HG03571 (cell line): ENCODE results near the gene ZNF771.
"Not testable (repeated sequence)": the region's sequence is repeated elsewhere in the genome, so short reads cannot be mapped to it uniquely, and the experiment has no call there.

Experiments used
- ATAC-seq: cut with Tn5 transposase; IDR thresholded peaks from one replicate; pipeline ENCODE4 v1.9.1; 2021; ENCODE audit not compliant: unreplicated experiment

Gene ZNF771

DNA sequence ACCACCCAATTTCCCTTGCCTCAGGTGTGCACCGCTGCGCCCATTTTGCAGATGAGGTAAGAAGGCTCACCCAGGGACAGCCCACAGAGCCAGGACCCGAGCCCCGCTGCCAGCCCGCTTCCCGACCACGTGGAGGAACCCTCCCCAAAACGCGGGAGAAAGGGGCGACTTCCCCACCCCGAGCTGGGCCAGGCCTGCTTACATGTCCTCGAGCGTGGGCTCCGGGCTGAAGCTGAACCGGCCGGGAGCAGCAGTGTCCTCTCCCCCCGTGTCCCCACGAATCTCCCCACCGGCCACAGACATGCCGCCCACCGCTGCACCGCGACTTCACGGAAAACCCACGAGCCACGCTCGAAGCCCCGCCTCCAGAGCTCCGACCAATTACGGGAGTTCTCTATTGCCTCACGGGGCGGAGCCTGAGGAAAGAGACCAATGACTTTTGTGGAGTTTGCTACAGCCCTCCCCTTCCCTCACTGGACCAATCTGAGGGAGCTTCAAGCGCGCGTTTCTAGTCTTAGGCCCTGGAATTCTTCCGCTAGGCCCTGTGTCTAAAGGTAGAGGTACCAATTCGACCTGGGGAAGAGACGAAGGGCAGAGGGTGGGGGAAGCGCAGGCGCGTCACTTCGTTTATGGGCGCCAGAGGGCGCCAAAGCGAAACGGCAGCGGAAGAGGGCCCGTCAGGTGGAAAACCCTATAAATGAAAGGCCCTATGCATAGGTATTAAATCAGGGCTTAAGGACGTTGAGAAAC, 22.4 kb downstream of the ZNF771 start, which contains the start of gene DCTPP1:
TSS of gene DCTPP1 (minus strand) at position 353 of the 750 bp plus-strand sequence. CDS start at position 303, 50 bp downstream.
- peak; percentile 94 for ATAC-seq

DNA sequence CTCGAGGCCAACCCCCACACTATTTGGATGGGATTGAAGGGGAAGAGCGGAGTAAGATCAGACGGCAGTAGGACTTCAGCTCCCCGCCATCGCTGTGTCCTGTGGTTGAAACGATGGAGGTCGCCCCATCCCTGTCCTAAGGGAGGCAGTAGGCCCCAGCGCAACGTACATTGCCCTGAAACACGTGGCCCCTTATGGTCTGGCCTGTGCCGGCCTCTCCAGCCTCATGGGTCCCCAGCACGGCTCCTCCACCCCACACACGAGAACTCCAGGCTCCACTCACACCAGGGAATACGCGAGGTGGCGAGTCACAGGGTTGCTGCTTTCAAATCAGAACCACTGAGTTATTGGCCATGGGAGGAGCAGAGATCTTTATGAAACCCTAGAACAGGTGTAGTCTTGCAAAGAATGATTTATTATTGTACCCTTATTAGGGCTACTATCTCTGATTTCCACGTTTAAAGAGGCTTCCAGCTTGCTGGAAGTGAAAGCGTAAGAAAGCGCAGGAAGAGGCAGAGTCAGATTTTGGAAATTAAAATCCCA, 23.1 kb downstream of the ZNF771 start:
- ATAC-seq: peak; percentile 4

DNA sequence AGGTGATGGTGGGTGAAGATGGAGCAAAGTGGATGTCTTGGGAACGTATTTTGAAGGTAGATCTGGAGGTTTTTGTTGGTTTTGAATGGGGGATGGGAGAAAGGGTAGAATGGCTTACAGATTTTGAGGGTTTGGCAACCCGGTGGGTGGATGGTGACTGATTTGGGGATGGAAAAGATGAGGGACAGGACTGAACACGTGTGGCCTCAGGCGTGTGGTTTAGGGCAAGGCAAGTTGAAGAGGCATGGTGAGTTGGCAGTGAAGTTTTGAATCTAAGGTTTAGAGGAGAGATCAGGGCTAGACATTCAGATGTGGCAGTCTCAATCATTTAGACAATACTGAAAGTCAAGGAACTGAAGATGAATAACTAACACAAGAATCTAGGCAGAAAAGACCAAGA, 27.4 kb downstream of the ZNF771 start:
- ATAC-seq: no peak

DNA sequence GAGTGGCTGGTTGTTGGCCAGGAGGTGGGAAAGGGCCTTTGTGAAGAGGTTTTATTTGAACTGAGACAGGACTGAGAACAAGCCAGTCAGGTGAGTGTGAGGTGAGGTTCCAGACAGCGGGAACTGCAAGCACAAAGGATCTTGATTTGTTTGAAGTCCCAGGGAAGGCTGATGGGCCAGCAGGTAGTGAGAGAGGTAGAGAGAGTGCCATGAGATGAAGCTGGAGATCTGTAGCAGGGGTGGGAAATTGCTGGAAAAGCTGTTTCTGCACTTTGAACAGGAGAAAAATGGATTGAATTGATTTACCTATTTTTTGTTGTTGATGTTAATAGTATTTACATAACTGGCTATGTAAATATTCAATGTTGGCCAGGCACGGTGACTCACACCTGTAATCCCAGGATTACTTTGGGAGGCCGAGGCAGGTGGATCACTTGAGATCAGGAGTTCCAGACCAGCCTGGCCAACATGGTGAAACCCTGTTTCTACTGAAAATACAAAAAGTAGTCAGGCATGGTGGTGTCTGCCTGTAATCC, 30.2 kb downstream of the ZNF771 start:
- no peak for ATAC-seq

DNA sequence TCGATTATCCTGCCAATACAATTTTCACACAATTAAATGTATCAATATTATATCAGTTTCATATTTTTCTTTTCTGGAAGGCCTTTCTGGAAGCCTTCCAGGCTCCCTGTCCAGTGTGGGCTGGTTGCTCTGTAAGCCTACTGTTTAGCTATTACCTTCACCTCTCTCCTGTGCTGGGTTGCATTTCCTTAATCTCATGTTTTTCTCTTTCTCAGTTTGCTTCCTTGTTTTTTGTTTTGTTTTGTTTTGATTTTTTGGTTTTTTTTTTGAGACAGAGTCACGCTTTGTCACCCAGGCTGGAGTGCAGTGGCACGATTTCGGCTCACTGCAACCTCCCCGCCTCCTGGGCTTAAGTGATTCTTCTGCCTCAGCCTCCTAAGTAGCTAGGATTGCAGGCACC, 31.4 kb downstream of the ZNF771 start:
- ATAC-seq: no peak

DNA sequence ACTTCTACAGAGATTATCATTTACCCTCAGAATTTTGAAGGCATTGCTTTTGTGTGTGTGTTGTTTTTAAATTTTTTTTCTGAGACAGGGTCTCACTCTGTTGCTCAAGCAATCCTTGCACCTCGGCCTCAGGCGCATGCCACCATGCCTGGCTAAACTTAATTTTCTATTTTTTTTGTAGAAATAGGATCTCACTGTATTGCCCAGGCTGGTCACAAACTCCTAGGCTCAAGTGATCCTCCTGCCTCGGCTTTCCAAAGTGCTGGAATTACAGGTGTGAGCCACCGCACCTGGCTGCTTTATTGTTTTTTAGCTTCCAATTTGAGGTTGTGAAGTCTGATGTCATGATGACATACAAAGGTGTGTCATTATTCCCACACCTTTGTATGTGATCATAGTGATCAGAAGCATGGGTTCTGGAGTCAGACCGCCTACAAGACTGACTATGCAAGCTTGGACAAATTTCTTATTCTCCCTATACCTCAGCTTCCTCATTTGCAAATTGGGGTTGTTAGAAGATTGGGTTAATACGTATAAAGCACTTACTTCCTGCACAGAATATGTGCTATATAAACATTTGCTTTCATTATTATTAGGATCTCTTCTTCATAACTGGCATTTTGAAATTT, 32.4 kb downstream of the ZNF771 start:
- ATAC-seq: no peak

DNA sequence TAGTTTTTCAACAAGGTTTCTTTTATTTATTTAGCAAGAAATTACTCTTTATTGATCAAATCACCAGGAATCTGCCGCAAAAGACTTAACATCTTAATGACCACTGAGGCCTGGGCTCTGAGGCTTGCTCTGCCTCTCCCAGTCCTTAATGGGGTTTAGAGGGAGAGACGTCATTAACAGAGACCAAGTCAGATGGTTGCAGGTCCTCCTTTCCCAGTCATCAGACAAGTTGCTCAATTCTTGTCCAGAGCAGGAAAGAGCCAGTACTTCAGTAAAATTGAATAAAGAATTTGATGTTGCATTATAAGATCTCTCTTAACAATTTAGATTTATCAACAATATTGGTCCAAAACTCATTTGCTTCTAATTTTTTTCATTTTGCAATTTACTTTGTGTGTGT, 36.2 kb downstream of the ZNF771 start:
- no peak for ATAC-seq

DNA sequence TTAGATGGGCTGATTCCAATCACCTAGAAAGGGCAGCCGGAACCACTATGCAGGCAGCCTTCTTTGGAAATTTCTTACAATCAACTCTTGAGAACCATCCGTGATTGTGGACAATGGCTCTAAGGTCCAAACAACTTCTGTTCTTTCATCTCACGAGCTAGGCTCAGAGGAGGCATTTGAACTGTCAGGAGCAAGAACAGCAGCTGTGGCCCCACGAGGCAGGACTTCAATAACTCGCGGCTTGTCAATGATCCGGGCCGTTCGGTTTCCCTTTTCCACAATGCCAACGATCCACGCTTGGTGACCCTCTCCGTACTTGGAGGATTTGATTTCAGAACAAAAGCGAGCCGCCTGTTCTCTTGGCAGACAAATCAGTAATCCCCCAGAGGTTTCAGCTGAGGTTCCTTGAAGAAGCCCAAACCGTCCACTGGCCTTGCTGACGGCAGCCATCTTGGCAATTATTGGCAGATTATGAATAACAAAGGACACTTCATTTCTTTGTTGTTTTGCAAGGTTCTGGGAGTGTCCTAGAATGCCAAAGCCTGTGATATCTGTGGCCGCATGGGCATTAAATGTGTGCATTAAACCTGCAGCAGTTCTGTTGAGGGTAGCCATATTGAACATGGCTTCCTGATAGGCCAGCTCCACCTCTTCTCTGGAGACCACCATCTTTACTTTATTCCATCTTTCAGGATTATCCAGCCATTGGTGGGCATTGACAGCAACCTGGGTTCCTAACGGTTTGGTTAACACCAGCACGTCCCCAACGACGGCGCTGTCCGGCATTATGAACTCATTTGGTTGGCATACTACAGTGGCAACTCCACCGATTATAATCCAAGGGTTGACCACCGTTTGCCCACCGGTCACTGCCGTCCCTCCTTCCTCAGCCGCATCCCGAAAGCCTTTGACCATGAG, 37.1 kb downstream of the ZNF771 start:
- no peak for ATAC-seq

DNA sequence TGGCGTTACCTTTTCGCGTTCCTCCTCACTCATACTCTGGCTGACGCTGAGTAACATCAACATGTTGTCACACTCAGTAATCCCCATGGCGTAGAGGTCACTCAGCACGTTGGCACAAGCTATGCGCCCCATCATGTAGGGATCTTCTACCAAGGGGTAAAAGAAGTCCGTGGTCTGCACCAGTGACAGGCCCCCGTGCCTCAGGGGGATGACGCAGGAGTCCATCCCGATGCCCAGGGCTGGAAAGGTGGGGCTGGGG, 37.7 kb downstream of the ZNF771 start:
- ATAC-seq: no peak

DNA sequence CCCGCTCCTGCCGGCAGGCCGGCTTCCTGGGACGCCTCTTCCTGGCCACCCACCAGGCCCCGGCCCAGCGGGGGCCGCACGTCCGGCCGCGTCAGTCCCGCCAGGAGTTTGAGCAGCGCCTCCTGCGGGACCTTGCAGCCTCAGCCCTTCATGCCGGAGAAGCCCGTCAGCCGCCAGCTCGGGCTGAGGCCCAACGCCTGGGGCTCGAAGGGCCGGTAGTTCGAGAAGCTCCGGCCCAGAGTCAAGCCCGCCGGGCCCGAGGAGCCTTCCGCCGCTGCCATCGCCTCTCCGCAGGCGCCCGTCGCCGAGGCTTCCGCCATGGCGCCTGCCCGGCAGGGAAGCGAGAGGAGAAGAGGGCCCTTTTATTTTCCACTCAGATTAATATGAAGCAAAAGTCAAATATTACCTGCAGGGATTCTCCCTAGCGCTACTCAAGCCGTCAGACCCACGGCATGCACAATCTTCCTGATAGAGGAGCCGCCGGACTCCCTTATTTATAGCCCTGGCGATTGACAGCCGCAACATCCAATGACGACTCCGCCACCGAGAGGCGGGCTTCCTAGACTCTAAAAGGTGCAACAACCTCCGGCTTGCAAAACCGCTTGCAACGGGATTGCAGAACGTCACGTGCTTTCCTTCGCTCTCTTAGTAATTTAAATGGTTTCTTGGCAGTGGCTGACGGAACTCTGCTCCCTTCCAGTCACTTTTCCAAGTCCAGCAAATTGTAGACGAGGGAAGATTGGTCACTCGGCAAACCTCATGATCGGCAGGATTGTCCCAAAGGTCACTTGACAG, 38.2 kb downstream of the ZNF771 start, which contains the start of gene SEPHS2:
TSS of gene SEPHS2 (minus strand) at position 467 of the 795 bp plus-strand sequence. CDS start at position 320, 147 bp downstream.
- no peak for ATAC-seq

DNA sequence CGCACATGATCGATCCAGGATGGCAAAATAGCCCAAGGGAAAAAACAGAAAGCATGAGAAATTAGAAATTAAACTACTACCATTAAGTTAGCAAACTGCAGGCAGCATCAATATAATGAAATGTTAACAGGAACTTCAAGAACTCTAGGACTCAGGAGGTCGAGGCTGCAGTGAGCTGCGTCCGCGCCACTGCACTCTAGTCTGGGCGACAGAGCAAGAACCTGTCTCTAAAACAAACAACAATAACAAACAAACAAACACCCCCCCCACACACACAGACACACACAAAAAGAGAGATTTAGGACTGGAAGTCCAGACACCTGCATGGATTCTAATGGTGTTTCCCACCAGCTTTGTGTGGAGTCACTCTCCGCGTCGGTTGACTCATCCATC, 38.8 kb downstream of the ZNF771 start:
- no peak for ATAC-seq

DNA sequence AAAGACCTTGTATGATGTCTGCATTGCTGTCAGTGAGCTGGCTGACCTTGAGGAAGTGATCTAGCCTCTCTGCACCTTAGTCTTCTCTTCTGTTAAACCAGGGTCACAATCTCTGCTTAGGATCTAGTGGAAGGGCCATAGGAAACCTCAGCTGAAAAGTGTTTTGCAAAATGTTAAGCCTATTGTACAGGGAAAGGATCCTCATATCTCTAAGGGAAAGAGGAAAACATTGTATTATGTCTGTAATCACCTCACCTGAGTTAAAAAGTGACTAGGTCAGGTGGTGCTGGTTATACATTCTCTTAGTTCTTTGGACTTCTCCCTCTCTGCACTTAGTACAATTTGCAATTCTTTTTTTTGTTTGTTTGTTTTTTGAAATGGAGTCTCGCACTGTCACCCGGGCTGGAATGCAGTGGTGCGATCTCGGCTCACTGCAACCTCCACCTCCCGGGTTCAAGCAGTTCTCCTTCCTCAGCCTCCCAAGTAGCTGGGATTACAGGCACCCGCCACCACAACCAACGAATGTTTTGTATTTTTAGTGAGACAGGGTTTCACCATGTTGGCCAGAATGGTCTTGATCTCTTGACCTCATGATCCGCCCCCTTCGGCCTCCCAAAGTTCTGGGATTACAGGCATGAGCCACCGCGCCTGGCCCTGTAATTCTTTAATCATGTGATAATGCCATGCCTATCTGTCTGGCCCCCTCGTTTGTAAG, 40.3 kb downstream of the ZNF771 start:
- no peak for ATAC-seq

DNA sequence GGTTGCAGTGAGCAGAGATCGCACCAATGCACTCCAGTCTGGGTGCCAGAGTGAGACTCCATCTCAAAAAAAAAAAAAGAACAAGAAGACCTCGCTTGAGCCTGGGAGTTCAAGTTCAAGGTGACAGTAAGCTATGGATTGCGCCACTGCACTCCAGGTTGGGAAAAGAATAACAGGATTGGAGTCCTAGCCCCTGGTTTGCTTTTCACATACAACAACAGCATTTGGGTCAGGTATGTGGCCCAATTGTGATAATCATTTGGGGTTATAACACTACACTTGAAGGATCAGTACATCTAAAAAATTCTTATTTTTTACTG, 41.7 kb downstream of the ZNF771 start:
- no peak for ATAC-seq

DNA sequence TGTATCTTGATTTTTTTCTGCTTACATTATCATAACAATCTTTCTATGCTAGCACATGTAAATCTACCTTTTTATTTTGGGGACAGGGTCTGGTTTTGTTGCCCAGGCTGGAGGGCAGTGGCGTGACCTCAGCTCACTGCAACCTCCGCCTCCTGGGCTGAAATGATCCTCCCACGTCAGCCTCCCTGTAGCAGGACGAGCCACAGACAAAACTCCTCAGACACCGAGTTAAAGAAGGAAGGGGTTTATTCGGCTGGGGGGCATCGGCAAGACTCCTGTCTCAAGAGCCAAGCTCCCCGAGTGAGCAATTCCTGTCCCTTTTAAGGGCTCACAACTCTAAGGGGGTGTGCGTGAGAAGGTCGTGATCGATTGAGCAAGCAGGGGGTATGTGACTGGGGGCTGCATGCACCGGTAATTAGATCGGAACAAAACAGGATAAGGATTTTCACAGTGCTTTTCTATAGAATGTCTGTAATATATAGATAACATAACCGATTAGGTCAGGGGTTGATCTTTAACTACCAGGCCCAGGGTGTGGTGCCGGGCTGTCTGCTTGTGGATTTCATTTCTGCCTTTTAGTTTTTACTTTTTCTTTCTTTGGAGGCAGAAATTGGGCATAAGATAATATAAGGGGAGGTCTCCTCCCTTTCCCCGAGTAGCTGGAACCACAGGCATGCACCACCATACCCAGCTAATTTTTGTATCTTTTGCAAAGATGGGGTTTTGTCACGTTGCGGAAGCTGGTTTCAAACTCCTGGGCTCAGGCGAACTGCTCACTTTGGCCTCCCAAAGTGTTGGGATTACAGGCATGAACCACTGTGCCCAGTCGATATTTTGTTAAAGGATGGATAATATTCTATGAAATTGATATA, 45.5 kb downstream of the ZNF771 start:
- not testable (repeated sequence) for ATAC-seq

DNA sequence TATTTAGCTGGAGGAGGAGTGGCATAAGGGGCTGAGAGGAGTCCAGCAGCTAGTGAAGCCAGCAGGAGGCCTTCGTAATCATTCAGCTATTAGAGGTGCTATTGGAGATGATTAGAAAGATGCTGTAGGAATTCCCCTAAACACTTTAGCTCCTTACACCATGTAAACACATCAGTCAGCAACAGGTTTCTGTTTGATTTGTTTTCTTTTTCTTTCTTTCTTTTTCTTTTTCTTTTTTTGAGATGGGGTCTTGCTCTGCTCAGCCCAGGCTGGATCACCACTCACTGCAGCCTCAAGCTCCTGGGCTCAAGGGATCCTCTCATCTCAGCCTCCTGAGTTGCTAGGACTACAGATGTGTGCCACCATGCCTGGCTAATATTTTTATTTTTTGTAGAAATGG, 48.9 kb downstream of the ZNF771 start:
- ATAC-seq: no peak

DNA sequence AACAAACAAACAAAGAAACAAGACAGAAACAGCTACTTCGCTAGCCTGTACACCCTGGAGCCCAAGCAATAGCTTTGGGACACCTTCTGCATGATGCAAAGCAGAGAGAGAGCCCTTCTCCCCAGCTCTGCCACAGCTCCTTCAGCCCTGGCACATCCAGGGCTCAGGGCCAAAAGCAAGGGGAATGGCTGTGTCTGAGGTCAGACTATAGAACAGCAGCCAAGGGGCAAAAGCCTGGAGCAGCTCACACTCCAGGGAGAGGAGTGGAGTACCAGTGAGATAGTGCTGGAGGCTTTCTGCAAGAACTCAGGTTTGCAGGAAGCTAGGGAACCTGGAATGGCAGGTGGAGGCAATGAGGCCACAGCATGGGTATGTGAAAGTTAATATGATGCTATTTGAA, 49.9 kb downstream of the ZNF771 start:
- ATAC-seq: no peak

DNA sequence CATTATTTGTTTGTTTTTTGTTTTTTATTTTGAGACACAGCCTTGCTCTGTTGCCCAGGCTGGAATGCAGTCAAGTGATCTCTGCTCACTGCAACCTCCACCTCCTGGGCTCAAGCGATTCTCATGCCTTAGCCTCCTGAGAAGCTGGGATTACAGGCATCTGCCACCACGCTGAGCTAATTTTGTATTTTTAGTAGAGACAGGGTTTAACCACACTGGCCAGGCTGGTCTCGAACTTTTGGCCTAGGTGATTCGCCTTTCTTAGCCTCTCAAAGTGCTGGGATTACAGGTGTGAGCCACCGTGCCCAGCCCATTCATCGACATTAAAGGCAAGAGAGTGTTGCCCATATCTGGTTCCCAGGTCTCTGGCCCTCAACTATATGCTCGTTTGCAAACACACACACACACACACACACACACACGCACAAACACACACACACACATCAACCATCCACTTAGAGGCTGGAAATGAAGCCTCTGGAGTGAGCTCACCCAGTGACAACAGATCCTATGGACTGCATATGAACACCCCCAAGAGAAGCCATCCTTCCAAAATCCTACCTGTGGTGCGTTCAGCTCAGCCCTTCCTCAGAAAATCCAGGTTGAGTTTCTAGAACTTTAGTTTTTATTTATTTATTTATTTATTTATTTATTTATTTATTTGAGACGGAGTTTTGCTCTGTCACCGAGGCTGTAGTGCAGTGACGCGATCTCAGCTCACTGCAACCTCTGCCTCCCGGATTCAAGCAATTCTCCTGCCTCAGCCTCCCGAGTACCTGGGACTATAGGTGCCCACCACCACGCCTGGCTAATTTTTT, 50.5 kb downstream of the ZNF771 start:
- no peak for ATAC-seq
